ENCODE results near the gene CRYBA4.
A peak's percentile ranks its signal among the peaks of the same experiment; 100 is the strongest.
"Not testable (repeated sequence)": the region's sequence is repeated elsewhere in the genome, so short reads cannot be mapped to it uniquely, and the experiment has no call there.

Gene CRYBA4

DNA sequence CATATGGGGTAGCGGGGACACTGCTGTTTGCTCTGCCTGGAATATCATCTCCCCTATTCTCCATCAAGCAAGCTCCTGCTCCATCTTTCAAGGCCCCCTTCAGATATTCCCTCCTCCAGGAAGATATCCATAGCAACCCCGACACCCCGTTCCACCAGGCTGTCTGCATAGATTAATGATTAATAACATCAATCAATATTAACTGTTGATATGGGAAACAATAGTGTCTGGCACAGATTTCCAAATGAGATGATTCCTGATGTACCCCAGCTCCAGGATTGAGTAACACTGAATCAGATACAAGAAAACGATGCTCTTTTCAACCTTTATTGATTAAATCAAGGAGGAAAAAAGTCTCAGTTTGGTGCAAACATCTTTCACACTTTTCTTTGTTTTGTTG is 24.3 kb upstream of the CRYBA4 start:
- DNase-seq = no peak

DNA sequence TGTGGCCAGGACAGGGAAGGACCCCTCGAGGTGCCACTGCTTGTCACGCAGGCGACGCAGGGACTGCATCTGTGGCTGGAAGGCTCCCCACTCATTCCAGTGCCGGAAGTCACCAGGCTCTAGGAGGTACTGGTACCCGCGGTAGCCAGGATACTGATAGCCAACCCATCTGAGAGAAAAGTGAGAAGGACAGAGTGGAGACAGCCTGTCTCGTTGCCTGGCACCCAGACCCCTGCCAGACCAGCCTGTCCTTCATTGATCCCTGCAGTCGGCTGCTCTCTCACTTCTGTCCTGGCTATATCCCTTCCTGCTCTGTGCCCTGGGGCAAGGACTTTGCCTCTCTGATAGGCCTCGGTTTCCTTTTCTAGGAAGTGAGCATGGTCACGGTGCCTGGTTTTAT is 22.3 kb upstream of the CRYBA4 start:
- DNase-seq = no peak

DNA sequence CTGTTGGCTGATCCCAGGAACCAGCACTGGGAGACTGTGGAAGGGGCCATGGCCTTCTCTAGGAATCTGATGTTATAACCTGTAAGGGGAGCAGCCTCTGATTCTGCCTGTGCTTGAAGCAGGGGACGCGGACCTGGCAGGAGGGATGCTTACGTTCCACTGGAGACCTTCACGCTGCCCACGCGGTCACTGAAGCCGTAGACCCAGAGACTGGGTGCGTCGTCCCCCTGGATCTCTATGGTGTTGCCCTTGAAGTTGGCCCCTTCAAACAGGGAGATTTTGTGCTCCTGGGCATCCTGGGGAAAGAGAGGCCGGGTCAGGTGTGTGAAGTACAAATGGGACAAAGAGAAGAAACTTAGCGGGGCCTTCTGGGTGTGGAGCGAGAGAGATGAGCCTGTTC is 20.0 kb upstream of the CRYBA4 start:
- DNase-seq = no peak

DNA sequence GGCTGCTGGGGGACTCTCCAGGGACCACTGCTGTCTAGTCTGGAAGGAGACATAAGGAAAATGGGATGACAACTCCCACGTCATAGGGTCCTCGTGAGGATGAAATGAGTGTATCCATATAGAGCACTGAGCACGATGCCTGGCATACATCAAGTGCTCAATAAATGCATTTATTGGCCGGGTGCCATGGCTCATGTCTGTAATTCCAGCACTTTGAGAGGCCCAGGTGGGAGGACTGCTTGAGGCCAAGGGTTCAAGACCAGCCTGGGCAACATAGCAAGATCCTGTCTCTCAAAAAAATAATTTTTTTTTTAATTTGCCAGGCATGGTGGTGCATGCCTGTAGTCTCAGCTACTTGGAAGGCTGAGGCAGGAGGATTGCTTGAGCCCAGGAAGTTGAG is 19.6 kb upstream of the CRYBA4 start:
- DNase-seq = no peak

GRCh38 chr22:26604368-26604767 is 17.4 kb upstream of the CRYBA4 start:
- DNase-seq = no peak

DNA sequence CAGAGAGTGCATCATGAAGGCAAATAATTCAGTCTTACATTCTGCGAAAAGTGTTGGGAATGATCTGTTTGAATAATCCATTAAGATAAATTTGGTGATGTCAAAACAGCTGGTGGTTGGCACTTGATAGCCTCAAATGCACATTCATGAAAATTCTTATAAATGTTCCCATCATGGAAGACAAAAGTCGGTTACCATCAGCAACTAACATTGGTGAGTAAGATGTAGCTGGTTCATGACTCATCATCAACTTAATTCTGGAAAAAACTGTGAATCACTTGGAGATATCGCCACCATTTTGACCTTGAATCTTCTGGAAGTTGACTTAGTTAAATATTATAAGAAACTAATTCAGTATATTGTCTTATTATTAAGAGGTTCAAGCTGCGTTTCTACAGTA is 15.2 kb upstream of the CRYBA4 start:
- no peak for DNase-seq

DNA sequence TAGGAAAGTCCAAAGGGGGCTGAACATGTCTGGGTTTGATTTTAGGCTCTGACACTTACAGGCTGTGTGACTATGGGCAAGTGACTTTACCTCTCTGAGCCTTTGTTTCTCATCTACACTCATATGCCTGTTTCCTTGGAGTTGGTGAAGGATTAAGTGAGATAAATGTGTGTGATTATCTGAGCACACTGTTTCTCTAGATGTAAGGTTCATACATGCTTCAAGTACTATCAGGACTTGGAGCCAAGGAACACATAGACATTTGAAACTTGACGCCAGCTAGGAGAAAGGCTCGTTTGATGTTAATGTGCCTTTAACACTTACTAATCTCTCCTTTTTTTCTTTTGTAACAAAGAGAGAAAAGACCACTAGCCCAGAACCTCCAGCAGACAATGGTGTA is 13.6 kb upstream of the CRYBA4 start:
- DNase-seq = no peak

DNA sequence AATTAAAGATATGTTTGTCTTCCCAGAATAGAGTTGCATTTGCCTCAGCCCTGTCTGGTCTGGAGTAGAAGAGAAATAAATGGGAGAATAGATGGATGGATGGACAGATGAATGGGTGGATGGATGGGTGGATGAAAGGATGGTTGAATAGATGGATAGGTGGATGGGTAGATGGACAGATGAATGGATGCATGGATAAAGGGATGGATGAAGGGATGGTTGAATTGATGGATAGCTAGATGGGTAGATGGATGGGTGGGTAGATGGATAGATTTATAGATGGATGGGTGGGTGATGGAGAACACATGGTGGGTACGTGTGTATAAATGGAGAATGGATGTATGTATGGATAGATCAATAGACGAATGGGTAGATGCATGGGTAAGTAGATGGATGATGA is 12.5 kb upstream of the CRYBA4 start:
- DNase-seq = no peak

- peak; percentile 25 for DNase-seq
Observed at GRCh38 chr22:26610072-26610958, 11.4 kb upstream of the CRYBA4 start.

DNA sequence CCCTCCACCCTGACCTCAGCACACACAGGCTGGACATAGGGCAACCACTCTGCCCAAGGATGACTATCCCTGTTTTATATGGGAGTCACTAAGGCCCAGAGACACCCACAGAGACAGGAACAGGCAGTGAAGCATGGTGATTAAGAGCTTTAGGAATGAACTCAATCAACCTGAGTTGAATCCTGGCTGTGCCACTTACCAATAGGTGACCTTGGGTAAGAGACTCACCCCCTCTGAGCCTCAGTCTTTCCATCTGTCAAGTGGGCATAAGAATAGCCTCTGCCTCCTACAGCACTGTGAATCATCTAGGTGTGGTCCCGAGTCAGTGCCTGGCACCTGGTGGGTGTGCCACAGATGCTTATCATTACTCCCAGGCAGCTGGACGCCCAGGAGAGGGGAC is 10.8 kb upstream of the CRYBA4 start:
- no peak for DNase-seq

- no peak for DNase-seq
Observed at GRCh38 chr22:26612652-26613051, 9.1 kb upstream of the CRYBA4 start.

DNA sequence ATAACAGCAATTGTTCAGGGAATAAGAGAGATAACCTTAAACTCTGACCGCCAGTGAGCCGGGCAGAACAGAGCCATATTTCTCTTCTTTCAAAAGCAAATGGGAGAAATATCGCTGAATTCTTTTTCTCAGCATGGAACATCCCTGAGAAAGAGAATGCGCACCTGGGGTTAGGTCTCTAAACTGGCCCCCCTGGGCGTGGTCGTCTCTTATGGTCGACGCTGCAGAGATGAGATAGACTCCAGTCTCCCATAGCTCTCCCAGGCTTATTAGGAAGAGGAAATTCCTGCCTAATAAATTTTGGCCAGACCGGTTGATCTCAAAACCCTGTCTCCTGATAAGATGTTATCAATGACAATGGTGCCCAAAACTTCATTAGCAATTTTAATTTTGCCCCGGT is 8.0 kb upstream of the CRYBA4 start:
- not testable (repeated sequence) for DNase-seq

- no peak for DNase-seq
Observed at GRCh38 chr22:26614322-26614721, 7.4 kb upstream of the CRYBA4 start.

- DNase-seq = no peak
Observed at GRCh38 chr22:26615149-26615548, 6.6 kb upstream of the CRYBA4 start.

GRCh38 chr22:26615830-26616435 is 5.8 kb upstream of the CRYBA4 start:
- DNase-seq = no peak

DNA sequence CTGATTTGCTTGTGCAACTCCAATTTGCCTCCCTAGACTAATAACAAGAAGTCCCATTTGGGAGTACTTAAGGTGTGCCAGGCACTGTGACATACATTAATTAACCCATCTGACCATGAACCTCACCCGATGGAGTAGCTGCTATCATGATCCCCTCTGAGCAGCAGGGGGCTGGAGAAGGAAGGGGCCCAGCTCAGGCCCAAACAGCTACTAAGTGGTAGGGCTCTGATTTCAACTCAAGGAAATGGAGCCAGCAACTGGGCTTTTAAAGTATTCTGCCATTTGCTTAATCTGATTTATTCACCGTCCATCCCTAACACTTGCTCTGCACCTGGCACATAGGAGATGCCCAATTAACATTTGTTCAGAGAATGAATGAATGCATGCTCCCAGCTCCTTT is 5.1 kb upstream of the CRYBA4 start:
- DNase-seq = no peak

DNA sequence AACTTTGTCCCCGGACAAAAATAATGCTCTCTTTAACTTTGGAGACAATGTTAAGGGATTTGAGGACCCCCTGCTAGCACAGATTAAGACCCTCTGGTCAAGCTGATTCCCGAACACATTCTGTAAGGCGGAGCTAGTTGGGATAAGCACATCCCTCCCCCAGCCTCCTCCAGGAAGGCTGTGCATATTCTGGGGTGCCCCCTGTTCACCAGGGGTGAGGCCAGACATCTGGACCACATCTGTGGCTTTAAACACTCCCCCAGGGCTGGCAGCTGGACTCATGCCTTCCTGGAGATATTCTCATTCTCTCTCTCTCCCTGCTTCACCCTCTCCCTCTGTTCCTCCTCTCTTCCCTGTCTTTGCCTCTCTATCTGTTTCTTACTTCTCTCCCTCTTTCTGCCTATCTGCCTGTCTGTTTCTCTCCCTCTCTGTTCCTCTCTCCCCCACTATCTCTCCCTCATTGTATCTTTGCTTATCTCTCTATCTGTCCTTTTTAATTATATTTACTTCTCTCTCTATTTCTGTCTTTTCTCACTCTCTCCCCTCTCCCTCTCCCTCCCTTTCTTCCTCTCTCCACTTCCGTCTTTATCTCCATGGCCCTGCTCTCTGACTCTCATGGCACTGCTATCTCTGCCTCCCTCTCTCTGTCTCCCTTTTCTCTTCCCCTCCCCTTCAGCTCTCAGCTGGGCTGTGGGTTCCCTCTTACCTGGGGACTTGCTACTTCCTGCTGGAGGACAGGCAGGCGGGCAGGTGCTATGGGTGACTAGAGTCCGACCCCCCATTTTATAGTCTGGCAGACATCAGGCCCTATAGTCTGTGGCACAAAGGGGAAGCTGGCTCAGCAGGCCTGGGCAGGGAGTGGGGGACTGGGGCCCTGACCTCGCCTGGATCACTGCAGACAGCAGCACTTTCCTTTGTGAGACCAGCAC is 4.2 kb upstream of the CRYBA4 start, which contains the start of gene CRYBB1:
TSS of gene CRYBB1 (minus strand) at position 757 of the 929 bp plus-strand sequence. CDS start 1,708 bp downstream, outside the sequence.
- DNase-seq = peak; percentile 21

DNA sequence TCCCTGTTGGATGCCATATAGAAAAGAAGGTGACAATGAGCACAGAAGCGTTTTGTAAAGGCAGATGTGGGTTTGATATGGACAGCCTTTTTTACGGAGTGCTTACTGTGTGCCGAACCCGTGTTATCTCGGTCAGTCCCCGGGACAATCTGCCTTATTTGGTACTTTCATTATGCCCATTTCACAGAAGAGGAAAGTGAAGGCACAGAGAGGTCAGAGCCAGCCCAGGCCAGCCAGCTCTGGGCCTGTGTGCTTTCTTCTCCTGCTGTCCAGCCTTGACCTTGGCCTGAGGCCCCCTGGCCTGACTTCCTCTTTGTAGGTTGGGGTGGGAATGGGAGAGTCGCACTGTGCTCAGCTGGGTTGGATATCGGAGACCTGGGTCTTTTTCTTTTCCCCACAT is 3.3 kb upstream of the CRYBA4 start:
- DNase-seq = no peak

DNA sequence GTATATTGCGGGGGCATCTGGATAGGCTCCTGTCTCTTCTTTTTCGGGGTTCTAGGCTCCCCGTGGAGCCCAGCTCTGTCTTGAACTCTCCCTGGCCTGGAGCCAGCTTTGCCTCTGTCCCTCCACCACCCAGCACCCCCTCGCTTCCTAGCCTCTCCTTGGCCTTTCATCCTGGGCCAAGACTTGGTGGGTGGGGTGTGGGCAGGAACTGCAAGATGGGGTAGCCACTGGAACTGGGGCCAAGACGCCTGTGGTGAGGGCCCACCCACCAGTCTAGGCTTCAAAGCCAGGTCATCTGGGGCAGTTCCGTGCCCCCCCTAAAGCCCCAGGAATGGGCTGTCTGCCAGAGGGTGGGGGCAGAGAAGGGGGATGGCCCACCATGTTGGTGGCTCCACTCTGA is 2.3 kb upstream of the CRYBA4 start:
- DNase-seq = no peak

GRCh38 chr22:26620197-26620596 is 1.6 kb upstream of the CRYBA4 start:
- DNase-seq = no peak

DNA sequence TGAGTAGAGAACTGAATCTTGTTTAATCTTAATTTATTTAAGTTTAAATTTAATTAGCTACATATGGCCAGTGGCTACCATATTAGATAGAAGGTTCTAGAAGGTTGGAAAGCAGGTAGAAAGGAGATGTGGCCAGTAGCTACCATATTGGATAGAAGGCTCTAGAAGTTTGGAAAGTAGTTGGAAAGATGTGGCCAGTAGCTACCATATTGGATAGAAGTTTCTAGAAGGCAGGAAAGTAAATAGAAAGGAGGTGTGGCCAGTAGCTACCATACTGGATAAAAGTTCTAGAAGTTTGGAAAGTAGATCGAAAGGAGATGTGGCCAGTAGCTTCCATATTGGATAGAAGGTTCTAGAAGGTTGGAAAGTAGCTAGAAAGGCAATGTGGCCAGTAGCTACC is 2.2 kb downstream of the CRYBA4 start:
- no peak for DNase-seq

GRCh38 chr22:26624803-26625202 is 3.0 kb downstream of the CRYBA4 start:
- no peak for DNase-seq

DNA sequence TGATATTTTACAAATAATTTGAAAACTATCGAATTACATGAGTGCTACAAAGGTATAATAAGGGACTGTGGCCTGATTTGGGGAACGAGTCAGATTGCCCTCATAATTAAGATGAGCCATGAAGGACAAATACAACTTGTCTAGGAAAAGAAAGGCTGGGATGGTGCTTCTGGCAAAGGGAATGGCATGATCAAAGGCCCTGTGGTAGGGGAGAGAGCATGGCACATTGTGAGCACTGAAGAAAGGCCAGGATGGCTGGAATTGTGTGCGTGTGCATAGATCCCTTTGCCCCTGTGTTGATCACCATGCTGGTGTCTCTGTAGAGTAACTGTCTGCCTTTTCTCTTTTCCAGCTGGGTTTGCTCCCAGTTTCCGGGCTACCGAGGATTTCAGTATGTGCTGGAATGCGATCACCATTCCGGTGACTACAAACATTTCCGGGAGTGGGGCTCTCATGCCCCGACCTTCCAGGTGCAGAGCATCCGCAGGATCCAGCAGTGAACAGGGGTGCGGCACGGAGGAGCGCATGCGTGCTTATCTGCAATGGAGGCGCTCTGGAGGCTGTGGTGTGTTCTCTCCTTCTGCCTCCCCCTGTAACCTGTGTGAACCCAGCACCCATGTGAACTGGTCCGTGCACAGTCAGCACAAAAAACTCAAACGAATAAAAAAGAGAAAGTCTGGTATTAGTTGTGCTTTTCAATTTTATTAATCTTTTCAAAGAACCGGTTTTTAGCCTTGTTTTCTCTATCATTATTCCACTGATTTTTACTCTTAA is 8.4 kb downstream of the CRYBA4 start:
- no peak for DNase-seq
